DOHH2 (cell line): ENCODE measurements around the gene IL9.

Experiments used
- H3F3A ChIP-seq: fragments of 200-600 bp; sonication (generic), shearing (Covaris generic); 2 replicates; pipeline ENCODE4 v1.6.0; 2016; ENCODE audit warnings: antibody characterized with exemption, mild to moderate bottlenecking; ENCODE audit not compliant: control insufficient read depth, insufficient read depth
- H3K27ac ChIP-seq: fragments of 200-600 bp; sonication (generic); 2 replicates; pipeline ENCODE4 v1.5.1; 2014; ENCODE audit warnings: low read depth, mild to moderate bottlenecking, low read length, moderate library complexity
- H3K27me3 ChIP-seq: fragments of 200-600 bp; sonication (generic); 2 replicates; pipeline ENCODE4 v1.6.1; 2014; ENCODE audit warnings: mild to moderate bottlenecking, low read length, mixed read lengths; ENCODE audit not compliant: control insufficient read depth
- H3K36me3 ChIP-seq: fragments of 200-600 bp; sonication (generic); 2 replicates; pipeline ENCODE4 v1.6.1; 2014; ENCODE audit warnings: mild to moderate bottlenecking, low read length, moderate library complexity, mixed read lengths; ENCODE audit not compliant: control insufficient read depth
- H3K4me1 ChIP-seq: fragments of 200-600 bp; sonication (generic); 2 replicates; pipeline ENCODE4 v1.6.1; 2014; ENCODE audit warnings: mild to moderate bottlenecking, low read length, mixed read lengths; ENCODE audit not compliant: control insufficient read depth
- H3K4me2 ChIP-seq: fragments of 200-600 bp; sonication (generic); 2 replicates; pipeline ENCODE4 v1.6.0; 2014; ENCODE audit warnings: mild to moderate bottlenecking, low read length, moderate library complexity
- H3K4me3 ChIP-seq: fragments of 200-600 bp; sonication (generic); 2 replicates; pipeline ENCODE4 v1.5.1; 2014; ENCODE audit warnings: mild to moderate bottlenecking, low read length, mixed read lengths
- H3K79me2 ChIP-seq: fragments of 200-600 bp; sonication (generic); 2 replicates; pipeline ENCODE4 v1.6.1; 2014; ENCODE audit warnings: mild to moderate bottlenecking, low read length, mixed read lengths; ENCODE audit not compliant: control insufficient read depth
- H3K9me2 ChIP-seq: fragments of 200-600 bp; sonication (generic); replicated peaks from 2 replicates; pipeline ENCODE4 v1.6.1; 2014; ENCODE audit warnings: mild to moderate bottlenecking, low read length, mixed read lengths; ENCODE audit not compliant: control insufficient read depth
- H3K9me3 ChIP-seq: fragments of 200-600 bp; sonication (generic); 2 replicates; pipeline ENCODE4 v1.6.1; 2014; ENCODE audit warnings: antibody characterized with exemption, low read length, mixed read lengths; ENCODE audit not compliant: control insufficient read depth, insufficient read depth
- H4K20me1 ChIP-seq: fragments of 200-600 bp; sonication (generic); 2 replicates; pipeline ENCODE4 v1.6.0; 2014; ENCODE audit warnings: low read depth, mild to moderate bottlenecking, antibody characterized with exemption, low read length, moderate library complexity; ENCODE audit not compliant: control insufficient read depth, insufficient read depth
- EZH2phosphoT487 ChIP-seq: fragments of 200-600 bp; sonication (generic); IDR thresholded peaks from 2 replicates; pipeline ENCODE4 v1.6.1; 2017; ENCODE audit warnings: borderline replicate concordance, mild to moderate bottlenecking, antibody characterized with exemption, low read length, moderate library complexity, mixed read lengths
- TF ChIP-seq, protein P1 (sequence below): fragments of 200-600 bp; sonication (generic); IDR thresholded peaks from one replicate; pipeline ENCODE4 v1.5.1; 2014; ENCODE audit warnings: antibody characterized with exemption, mild to moderate bottlenecking, low read depth, low read length; ENCODE audit not compliant: poor library complexity, severe bottlenecking

The IL9 gene

DNA sequence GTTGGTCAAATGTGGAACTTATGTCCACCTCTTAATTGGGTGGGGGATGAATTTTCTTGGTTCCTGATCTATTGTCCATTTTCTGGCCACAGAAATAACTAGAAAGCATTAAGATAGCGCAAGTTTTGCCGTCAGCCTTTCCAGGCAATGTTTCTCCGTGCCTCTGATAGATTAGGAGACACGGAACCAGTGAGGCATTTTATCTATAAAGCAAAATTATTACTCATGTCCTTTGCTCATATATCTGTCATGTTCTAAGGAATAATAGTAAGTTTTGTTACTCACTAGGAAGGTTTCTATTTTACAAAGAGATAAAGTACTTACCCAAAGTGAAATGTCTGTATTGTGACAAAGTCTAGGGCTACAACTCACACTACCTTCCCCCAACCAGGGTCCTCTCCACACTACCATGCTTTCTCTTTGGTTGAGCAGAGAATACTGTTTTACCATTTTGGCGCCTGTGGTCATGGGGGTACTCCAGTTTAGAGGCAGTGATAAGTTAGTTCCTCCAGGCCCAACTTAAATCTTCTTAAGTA is 19.9 kb upstream of the IL9 start:
- Histone ChIP-seq H3K4me3 (no peak overlapping the region), H3K4me1 (no peaks in the 10 kb centered on the region), H3K9me3 (no peaks in the 10 kb centered on the region), H3K27ac (no peak overlapping the region), H3F3A (no peaks in the 10 kb centered on the region), H3K36me3 (no peaks in the 10 kb centered on the region), H3K79me2 (no peaks in the 10 kb centered on the region), H3K9me2 (no peaks in the 10 kb centered on the region), H3K27me3 (peaks cover 35% of the 10 kb centered on the region), H3K4me2 (no peak overlapping the region), H4K20me1 (no peaks in the 10 kb centered on the region)
- TF ChIP-seq, protein P1, sequence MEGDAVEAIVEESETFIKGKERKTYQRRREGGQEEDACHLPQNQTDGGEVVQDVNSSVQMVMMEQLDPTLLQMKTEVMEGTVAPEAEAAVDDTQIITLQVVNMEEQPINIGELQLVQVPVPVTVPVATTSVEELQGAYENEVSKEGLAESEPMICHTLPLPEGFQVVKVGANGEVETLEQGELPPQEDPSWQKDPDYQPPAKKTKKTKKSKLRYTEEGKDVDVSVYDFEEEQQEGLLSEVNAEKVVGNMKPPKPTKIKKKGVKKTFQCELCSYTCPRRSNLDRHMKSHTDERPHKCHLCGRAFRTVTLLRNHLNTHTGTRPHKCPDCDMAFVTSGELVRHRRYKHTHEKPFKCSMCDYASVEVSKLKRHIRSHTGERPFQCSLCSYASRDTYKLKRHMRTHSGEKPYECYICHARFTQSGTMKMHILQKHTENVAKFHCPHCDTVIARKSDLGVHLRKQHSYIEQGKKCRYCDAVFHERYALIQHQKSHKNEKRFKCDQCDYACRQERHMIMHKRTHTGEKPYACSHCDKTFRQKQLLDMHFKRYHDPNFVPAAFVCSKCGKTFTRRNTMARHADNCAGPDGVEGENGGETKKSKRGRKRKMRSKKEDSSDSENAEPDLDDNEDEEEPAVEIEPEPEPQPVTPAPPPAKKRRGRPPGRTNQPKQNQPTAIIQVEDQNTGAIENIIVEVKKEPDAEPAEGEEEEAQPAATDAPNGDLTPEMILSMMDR: no peak
- no peak for TF ChIP-seq EZH2phosphoT487

DNA sequence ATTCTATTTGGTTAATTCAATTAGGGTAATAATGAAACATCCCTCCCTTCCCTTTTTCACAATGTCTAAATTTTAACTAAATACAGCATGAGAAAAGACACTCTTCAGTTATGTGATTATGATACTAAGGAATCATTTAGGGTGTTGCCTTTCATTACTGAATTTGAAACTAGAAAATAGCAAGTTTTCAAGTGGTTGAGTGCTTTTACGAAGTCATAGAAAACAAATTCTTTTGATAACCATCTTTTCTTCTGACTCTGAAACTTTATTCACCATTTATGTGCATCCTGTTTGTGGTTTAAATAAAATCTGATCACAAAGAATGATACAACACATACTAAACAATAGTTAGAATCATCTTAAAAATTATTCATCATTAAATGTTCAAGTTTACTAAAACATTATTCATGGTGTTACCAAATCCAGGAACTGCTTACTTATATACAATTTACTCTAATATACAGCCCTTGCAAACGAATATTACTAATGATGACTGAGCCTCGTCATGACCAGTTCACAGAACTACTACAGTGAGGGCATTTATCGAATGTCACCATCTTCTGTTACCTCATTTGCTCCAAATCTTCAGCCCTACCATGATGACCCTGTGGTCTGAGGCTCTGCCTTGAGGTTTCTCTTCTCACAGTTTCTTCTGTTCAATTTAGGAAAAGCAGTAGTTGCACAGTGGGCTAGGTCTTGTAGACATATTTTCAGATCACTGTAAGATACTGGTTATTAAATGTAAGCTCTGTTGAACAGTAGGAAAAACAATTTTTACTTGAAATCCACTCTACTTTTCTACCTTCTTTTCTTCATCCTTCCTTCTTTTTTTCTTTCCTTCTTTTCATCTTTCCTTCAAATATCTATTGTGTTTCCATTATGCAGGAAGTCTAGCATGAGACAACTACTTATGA is 18.3 kb upstream of the IL9 start:
- H3K79me2 ChIP-seq: no peaks in the 10 kb centered on the region
- no peak overlapping the region for H3K27ac ChIP-seq
- no peaks in the 10 kb centered on the region for H4K20me1 ChIP-seq
- no peak overlapping the region for H3K4me3 ChIP-seq
- no peaks in the 10 kb centered on the region for H3K4me1 ChIP-seq
- H3K9me2 ChIP-seq: no peaks in the 10 kb centered on the region
- H3K27me3 ChIP-seq: peaks cover 34% of the 10 kb centered on the region
- no peaks in the 10 kb centered on the region for H3F3A ChIP-seq
- H3K4me2 ChIP-seq: no peak overlapping the region
- H3K36me3 ChIP-seq: no peaks in the 10 kb centered on the region
- TF ChIP-seq, protein P1: no peak
- TF ChIP-seq EZH2phosphoT487: no peak
- no peaks in the 10 kb centered on the region for H3K9me3 ChIP-seq

DNA sequence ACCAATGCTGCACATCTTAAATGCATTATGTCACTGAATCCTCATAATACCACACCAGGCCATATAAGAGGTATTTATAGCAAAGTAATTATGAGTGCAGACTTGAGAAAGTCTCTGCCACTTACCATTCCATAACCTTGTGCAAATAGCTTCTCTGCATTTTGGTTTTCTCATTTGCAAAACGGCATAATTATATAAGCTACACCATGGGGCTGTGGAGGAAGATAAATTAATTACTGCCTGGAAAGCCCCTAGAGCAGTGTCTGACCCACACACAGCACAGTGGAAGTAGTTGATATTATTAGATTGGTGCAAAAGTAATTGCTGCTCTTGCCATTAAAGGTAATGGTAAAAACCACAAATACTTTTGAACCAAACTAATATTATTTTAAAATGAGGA is 9.5 kb upstream of the IL9 start:
- no peak for TF ChIP-seq EZH2phosphoT487
- TF ChIP-seq, protein P1: no peak
- Histone ChIP-seq H3K9me3 (no peaks in the 10 kb centered on the region), H3F3A (no peaks in the 10 kb centered on the region), H3K79me2 (no peaks in the 10 kb centered on the region), H4K20me1 (no peaks in the 10 kb centered on the region), H3K4me2 (no peak overlapping the region), H3K27ac (no peak overlapping the region), H3K4me3 (no peak overlapping the region), H3K4me1 (no peaks in the 10 kb centered on the region), H3K9me2 (no peaks in the 10 kb centered on the region), H3K36me3 (no peaks in the 10 kb centered on the region), H3K27me3 (peaks cover 30% of the 10 kb centered on the region)
